ENCODE data around the gene ASAH2.

ASAH2 gene

DNA sequence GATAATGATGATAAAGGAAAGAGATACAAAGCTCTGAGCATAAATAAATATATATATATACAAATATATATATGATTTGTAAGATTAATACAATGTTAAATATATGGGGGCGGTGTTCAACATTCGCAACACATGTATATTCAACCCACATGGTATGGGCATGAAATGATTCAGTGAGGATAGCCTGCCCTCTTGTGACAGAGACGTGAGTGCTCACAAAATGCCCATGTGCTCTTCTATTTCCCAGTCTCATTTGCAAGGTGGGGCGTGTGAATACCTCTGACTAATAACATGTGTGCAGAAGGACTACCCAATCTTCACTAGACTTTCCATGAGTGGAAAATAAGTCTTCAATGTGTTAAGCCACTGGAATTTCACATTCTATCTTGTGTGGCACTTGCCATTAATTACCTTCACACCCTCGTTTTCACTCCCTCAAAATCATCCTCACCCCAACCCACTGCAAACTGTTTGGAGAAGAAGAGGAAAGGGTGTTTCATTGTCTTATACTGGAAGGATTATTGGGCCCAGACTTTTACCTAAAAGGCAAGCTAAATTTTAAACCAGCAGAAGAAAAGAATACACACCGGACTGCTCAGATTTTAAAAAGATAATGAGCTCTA, 26.9 kb downstream of the ASAH2 start:
- H3K4me3 ChIP-seq (ENCODE audit: low read depth, low read length) = no peak overlapping the region
- H3K36me3 ChIP-seq (ENCODE audit: control insufficient read depth, insufficient read depth, low read length) = no peaks in the 10 kb centered on the region
- peaks cover 2% of the 10 kb centered on the region for H3K4me1 ChIP-seq
- H2AFZ ChIP-seq = no peak overlapping the region
- H3K79me2 ChIP-seq = no peaks in the 10 kb centered on the region
- TF ChIP-seq, protein P1, sequence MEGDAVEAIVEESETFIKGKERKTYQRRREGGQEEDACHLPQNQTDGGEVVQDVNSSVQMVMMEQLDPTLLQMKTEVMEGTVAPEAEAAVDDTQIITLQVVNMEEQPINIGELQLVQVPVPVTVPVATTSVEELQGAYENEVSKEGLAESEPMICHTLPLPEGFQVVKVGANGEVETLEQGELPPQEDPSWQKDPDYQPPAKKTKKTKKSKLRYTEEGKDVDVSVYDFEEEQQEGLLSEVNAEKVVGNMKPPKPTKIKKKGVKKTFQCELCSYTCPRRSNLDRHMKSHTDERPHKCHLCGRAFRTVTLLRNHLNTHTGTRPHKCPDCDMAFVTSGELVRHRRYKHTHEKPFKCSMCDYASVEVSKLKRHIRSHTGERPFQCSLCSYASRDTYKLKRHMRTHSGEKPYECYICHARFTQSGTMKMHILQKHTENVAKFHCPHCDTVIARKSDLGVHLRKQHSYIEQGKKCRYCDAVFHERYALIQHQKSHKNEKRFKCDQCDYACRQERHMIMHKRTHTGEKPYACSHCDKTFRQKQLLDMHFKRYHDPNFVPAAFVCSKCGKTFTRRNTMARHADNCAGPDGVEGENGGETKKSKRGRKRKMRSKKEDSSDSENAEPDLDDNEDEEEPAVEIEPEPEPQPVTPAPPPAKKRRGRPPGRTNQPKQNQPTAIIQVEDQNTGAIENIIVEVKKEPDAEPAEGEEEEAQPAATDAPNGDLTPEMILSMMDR (IDR thresholded peaks at IDR 0.05) = peak; percentile 33
- H3K4me2 ChIP-seq (ENCODE audit: low read length) = no peak overlapping the region
- H3K27me3 ChIP-seq (ENCODE audit: control insufficient read depth, insufficient read depth, low read length) = no peaks in the 10 kb centered on the region
- H3K9me3 ChIP-seq (ENCODE audit: control insufficient read depth, low read length) = no peaks in the 10 kb centered on the region
- no peak overlapping the region for H3K9ac ChIP-seq
- H3K27ac ChIP-seq = no peak overlapping the region

DNA sequence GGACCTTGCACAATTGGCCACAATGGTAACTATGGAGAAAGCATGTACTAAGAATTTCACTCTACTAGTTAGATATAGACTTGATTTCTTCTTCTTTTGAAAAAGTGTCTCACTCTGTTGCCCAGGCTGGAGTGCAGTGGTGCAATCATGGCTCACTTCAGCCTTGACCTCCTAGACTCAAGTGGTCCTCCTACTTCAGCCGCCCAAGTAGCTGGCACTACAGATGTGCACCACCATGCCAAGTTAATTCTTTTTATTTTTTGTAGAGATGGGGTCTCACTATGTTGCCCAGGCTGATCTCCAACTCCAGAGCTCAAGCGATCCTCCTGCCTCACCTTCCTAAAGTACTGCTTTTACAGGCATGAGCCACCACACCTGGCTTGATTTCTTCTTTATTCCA, 29.1 kb downstream of the ASAH2 start:
- Histone ChIP-seq H3K27me3 (ENCODE audit: control insufficient read depth, insufficient read depth, low read length) (no peaks in the 10 kb centered on the region), H3K4me3 (ENCODE audit: low read depth, low read length) (no peak overlapping the region), H3K4me2 (ENCODE audit: low read length) (no peak overlapping the region)

GRCh38 chr10:50221470-50221869, 29.8 kb downstream of the ASAH2 start:
- Histone ChIP-seq H3K27me3 (ENCODE audit: control insufficient read depth, insufficient read depth, low read length) (no peaks in the 10 kb centered on the region), H3K9ac (no peak overlapping the region), H3K4me3 (ENCODE audit: low read depth, low read length) (no peak overlapping the region), H3K36me3 (ENCODE audit: control insufficient read depth, insufficient read depth, low read length) (no peaks in the 10 kb centered on the region), H2AFZ (no peak overlapping the region), H3K27ac (no peak overlapping the region), H3K4me1 (peaks cover 2% of the 10 kb centered on the region), H3K9me3 (ENCODE audit: control insufficient read depth, low read length) (no peaks in the 10 kb centered on the region), H3K79me2 (no peaks in the 10 kb centered on the region), H3K4me2 (ENCODE audit: low read length) (no peak overlapping the region)
- TF ChIP-seq, protein P1 (IDR thresholded peaks at IDR 0.05) = no peak

More for the DNA sequence above, 29.1 kb downstream of the ASAH2 start:
- Histone ChIP-seq H2AFZ (no peak overlapping the region), H3K27ac (no peak overlapping the region), H3K79me2 (no peaks in the 10 kb centered on the region), H3K9me3 (ENCODE audit: control insufficient read depth, low read length) (no peaks in the 10 kb centered on the region), H3K9ac (no peak overlapping the region), H3K4me1 (peaks cover 2% of the 10 kb centered on the region), H3K36me3 (ENCODE audit: control insufficient read depth, insufficient read depth, low read length) (no peaks in the 10 kb centered on the region)
- TF ChIP-seq, protein P1 (IDR thresholded peaks at IDR 0.05) = no peak

DNA sequence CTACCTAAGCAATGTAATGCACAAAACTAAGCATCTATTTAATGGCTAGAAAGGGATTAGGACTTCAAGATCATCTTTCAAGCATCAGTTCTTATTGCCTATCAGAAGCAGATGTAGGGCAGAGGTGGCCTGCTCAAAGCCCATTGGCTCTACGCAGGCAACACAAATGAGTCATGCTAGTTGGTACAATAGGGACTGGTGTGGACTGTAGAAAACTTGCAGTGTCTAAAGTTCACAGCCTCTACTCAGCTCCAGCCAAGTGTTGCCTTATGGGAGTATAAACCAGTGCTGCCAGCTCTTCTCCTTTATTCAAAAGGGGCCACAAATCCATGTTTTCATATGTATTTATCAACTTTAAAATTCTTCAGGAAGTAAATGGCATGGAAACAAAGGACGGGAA, 31.7 kb downstream of the ASAH2 start:
- Histone ChIP-seq H2AFZ (no peak overlapping the region), H3K4me2 (ENCODE audit: low read length) (no peak overlapping the region), H3K27ac (no peak overlapping the region), H3K9me3 (ENCODE audit: control insufficient read depth, low read length) (no peaks in the 10 kb centered on the region), H3K4me1 (peaks cover 2% of the 10 kb centered on the region), H3K4me3 (ENCODE audit: low read depth, low read length) (no peak overlapping the region), H3K36me3 (ENCODE audit: control insufficient read depth, insufficient read depth, low read length) (no peaks in the 10 kb centered on the region), H3K27me3 (ENCODE audit: control insufficient read depth, insufficient read depth, low read length) (no peaks in the 10 kb centered on the region), H3K9ac (no peak overlapping the region), H3K79me2 (no peaks in the 10 kb centered on the region)
- TF ChIP-seq, protein P1 (IDR thresholded peaks at IDR 0.05) = no peak

DNA sequence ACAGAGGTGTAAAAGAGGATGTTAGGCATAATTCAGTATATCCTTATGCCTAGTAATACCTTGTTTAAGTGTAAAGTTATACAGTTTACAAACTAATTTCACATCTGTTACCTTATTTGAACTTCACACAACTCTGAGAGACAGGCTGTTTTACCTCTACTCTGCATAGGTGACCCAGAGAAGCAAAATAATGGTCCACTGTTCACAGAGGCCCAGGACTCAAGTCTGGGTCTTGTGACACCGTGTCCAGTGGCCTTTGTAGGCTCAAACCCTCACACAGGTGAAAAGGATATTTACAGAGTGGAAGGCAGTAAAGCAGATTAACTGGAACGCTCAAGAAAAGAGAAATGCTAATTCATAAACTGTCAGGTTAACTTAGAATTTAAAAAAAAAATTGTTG, 32.1 kb downstream of the ASAH2 start:
- Histone ChIP-seq H3K36me3 (ENCODE audit: control insufficient read depth, insufficient read depth, low read length) (no peaks in the 10 kb centered on the region), H3K4me3 (ENCODE audit: low read depth, low read length) (no peak overlapping the region), H3K27me3 (ENCODE audit: control insufficient read depth, insufficient read depth, low read length) (no peaks in the 10 kb centered on the region), H3K79me2 (no peaks in the 10 kb centered on the region), H2AFZ (no peak overlapping the region), H3K4me2 (ENCODE audit: low read length) (no peak overlapping the region), H3K9ac (no peak overlapping the region), H3K9me3 (ENCODE audit: control insufficient read depth, low read length) (no peaks in the 10 kb centered on the region), H3K27ac (no peak overlapping the region), H3K4me1 (no peaks in the 10 kb centered on the region)
- TF ChIP-seq, protein P1 (IDR thresholded peaks at IDR 0.05) = no peak

Data from parathyroid adenoma (tissue), 2 donors.